Kidney capillary endothelial cell (primary cell): ENCODE data around the gene TSHZ1.

Source experiments
- DNase-seq: peaks from one replicate; pipeline ENCODE4 v3.0.0-alpha.2; 2018; ENCODE audit warnings: low spot score

TSHZ1 gene

GRCh38 chr18:75210274-75211001 lies at the start of gene TSHZ1:
Gene TSHZ1, plus strand, starts transcription at chr18:75210797. Its CDS starts 1,080 bp downstream, at chr18:75211877.
- DNase-seq: peak; percentile 71

- no peak for DNase-seq
Measured at GRCh38 chr18:75161256-75162028, 49.2 kb upstream of the TSHZ1 start.

- no peak for DNase-seq
Measured at GRCh38 chr18:75162467-75162866, 48.1 kb upstream of the TSHZ1 start.

GRCh38 chr18:75162978-75163377 lies 47.6 kb upstream of the TSHZ1 start:
- no peak for DNase-seq

- DNase-seq: no peak
Measured at GRCh38 chr18:75163736-75164135, 46.9 kb upstream of the TSHZ1 start.

GRCh38 chr18:75164479-75164878 lies 46.1 kb upstream of the TSHZ1 start:
- DNase-seq: no peak

- DNase-seq: no peak
Measured at GRCh38 chr18:75165926-75166325, 44.7 kb upstream of the TSHZ1 start.

GRCh38 chr18:75167137-75167536 lies 43.5 kb upstream of the TSHZ1 start:
- no peak for DNase-seq

GRCh38 chr18:75167759-75168618 lies 42.6 kb upstream of the TSHZ1 start:
- DNase-seq: no peak

GRCh38 chr18:75168619-75169018 lies 42.0 kb upstream of the TSHZ1 start:
- no peak for DNase-seq

GRCh38 chr18:75169411-75169810 lies 41.2 kb upstream of the TSHZ1 start:
- no peak for DNase-seq

- no peak for DNase-seq
Measured at GRCh38 chr18:75170022-75170789, 40.4 kb upstream of the TSHZ1 start.

GRCh38 chr18:75170916-75171315 lies 39.7 kb upstream of the TSHZ1 start:
- no peak for DNase-seq

GRCh38 chr18:75172299-75173124 lies 38.1 kb upstream of the TSHZ1 start:
- no peak for DNase-seq

GRCh38 chr18:75173125-75173432 lies 37.5 kb upstream of the TSHZ1 start:
- DNase-seq: no peak

GRCh38 chr18:75173738-75174137 lies 36.9 kb upstream of the TSHZ1 start:
- DNase-seq: no peak

- no peak for DNase-seq
Measured at GRCh38 chr18:75176849-75177248, 33.7 kb upstream of the TSHZ1 start.

GRCh38 chr18:75178376-75178775 lies 32.2 kb upstream of the TSHZ1 start:
- no peak for DNase-seq

- no peak for DNase-seq
Measured at GRCh38 chr18:75179819-75180600, 30.6 kb upstream of the TSHZ1 start.

- DNase-seq: no peak
Measured at GRCh38 chr18:75183524-75183923, 27.1 kb upstream of the TSHZ1 start.
